GM18907 (cell line): ENCODE data around the gene PPRC1.

Experiments
- ATAC-seq: cut with Tn5 transposase; IDR thresholded peaks from one replicate; pipeline ENCODE4 v1.9.1; 2021; ENCODE audit warnings: mild to moderate bottlenecking, moderate library complexity; ENCODE audit not compliant: unreplicated experiment

The PPRC1 gene

GRCh38 chr10:102141583-102142107, 8.8 kb downstream of the PPRC1 start:
- no peak for ATAC-seq

- no peak for ATAC-seq
Observed at GRCh38 chr10:102146971-102147428, 14.2 kb downstream of the PPRC1 start.

GRCh38 chr10:102147561-102147960, 14.7 kb downstream of the PPRC1 start:
- no peak for ATAC-seq

- no peak for ATAC-seq
Observed at GRCh38 chr10:102148275-102148674, 15.4 kb downstream of the PPRC1 start.

GRCh38 chr10:102150970-102151773, 18.3 kb downstream of the PPRC1 start:
- no peak for ATAC-seq

GRCh38 chr10:102151774-102152544, 19.1 kb downstream of the PPRC1 start, which contains the start of gene NOLC1:
TSS of gene NOLC1 (plus strand) at chr10:102152389. CDS start at chr10:102152411, 22 bp downstream.
- ATAC-seq = peak; percentile 92

GRCh38 chr10:102152545-102152890, 19.7 kb downstream of the PPRC1 start:
- ATAC-seq = peak; percentile 31

GRCh38 chr10:102153093-102153620, 20.3 kb downstream of the PPRC1 start:
- ATAC-seq = no peak

GRCh38 chr10:102154466-102155116, 21.8 kb downstream of the PPRC1 start:
- ATAC-seq = no peak

- no peak for ATAC-seq
Observed at GRCh38 chr10:102157224-102157623, 24.4 kb downstream of the PPRC1 start.

GRCh38 chr10:102159051-102159597, 26.3 kb downstream of the PPRC1 start:
- no peak for ATAC-seq

- no peak for ATAC-seq
Observed at GRCh38 chr10:102159831-102160230, 27.0 kb downstream of the PPRC1 start.

- no peak for ATAC-seq
Observed at GRCh38 chr10:102163342-102163989, 30.6 kb downstream of the PPRC1 start.

- no peak for ATAC-seq
Observed at GRCh38 chr10:102167861-102168260, 35.0 kb downstream of the PPRC1 start.

- ATAC-seq = no peak
Observed at GRCh38 chr10:102170602-102171001, 37.8 kb downstream of the PPRC1 start.

GRCh38 chr10:102172288-102172687, 39.4 kb downstream of the PPRC1 start:
- no peak for ATAC-seq

GRCh38 chr10:102175415-102175814, 42.6 kb downstream of the PPRC1 start:
- no peak for ATAC-seq

GRCh38 chr10:102184606-102185005, 51.8 kb downstream of the PPRC1 start:
- ATAC-seq = no peak

- ATAC-seq = no peak
Observed at GRCh38 chr10:102185272-102185671, 52.4 kb downstream of the PPRC1 start.
